Endothelial cell (in vitro differentiated cells): ENCODE results near the gene GMFB. TPM values are rescaled to one million over a fixed set of nuclear protein-coding genes. Genes with fewer than 3 reads are reported as not detected.
A peak's percentile ranks its signal among the peaks of the same experiment; 100 is the strongest.

Source experiments
- DNase-seq: peaks from one replicate; pipeline ENCODE4 v3.0.0; 2021; ENCODE audit warnings: low spot score
- H3K27ac Mint-ChIP-seq: one replicate; pipeline ENCODE4 v1.8.0; 2021; ENCODE audit warnings: mixed read lengths, inconsistent platforms; ENCODE audit not compliant: unreplicated experiment
- H3K27me3 Mint-ChIP-seq: one replicate; pipeline ENCODE4 v1.8.0; 2021; ENCODE audit warnings: mild to moderate bottlenecking, moderate library complexity, mixed read lengths, inconsistent platforms; ENCODE audit not compliant: unreplicated experiment
- H3K36me3 Mint-ChIP-seq: one replicate; pipeline ENCODE4 v1.8.0; 2021; ENCODE audit warnings: mild to moderate bottlenecking, low read depth, mixed read lengths, inconsistent platforms; ENCODE audit not compliant: unreplicated experiment
- H3K4me1 Mint-ChIP-seq: one replicate; pipeline ENCODE4 v1.8.0; 2021; ENCODE audit warnings: mild to moderate bottlenecking, mixed read lengths, inconsistent platforms; ENCODE audit not compliant: unreplicated experiment
- H3K4me3 Mint-ChIP-seq: one replicate; pipeline ENCODE4 v1.8.0; 2021; ENCODE audit warnings: mild to moderate bottlenecking, mixed read lengths, inconsistent platforms; ENCODE audit not compliant: unreplicated experiment
- H3K9me3 Mint-ChIP-seq: one replicate; pipeline ENCODE4 v1.8.0; 2021; ENCODE audit warnings: mixed read lengths, inconsistent platforms; ENCODE audit not compliant: unreplicated experiment
- CTCF ChIP-seq: fragments of 200-600 bp; sonication (generic); IDR thresholded peaks from one replicate; pipeline ENCODE4 v1.5.0; 2021; ENCODE audit warnings: antibody characterized with exemption; ENCODE audit not compliant: unreplicated experiment
- total RNA-seq: library from RNA; stranded (reverse); fragmentation: NEBNext Ultra II Directional; extraction: Animal tissue kit (Norgen Biotek cat#: 25700); gene quantifications from one replicate; pipeline ENCODE4 v1.2.1, GENCODE V29; 2021; ENCODE audit not compliant: unreplicated experiment

GMFB gene
- total RNA-seq, 1 donor from 2014 or later: 86.2 TPM

- no peak for TF ChIP-seq CTCF
- Mint-ChIP-seq H3K4me3 (no peak overlapping the region), H3K4me1 (peaks cover 3% of the 10 kb centered on the region), H3K9me3 (no peaks in the 10 kb centered on the region), H3K27me3 (no peaks in the 10 kb centered on the region), H3K36me3 (peaks cover 10% of the 10 kb centered on the region), H3K27ac (peak overlapping the region; percentile 38)
- no peak for DNase-seq
These were observed 13.4 kb downstream of the GMFB start for GRCh38 chr14:54475187-54475899.

- no peak for TF ChIP-seq CTCF
- no peak overlapping the region for H3K4me3 Mint-ChIP-seq
- peaks cover 3% of the 10 kb centered on the region for H3K4me1 Mint-ChIP-seq
- no peak overlapping the region for H3K27ac Mint-ChIP-seq
- DNase-seq: no peak
- peaks cover 11% of the 10 kb centered on the region for H3K36me3 Mint-ChIP-seq
- no peaks in the 10 kb centered on the region for H3K9me3 Mint-ChIP-seq
- H3K27me3 Mint-ChIP-seq: no peaks in the 10 kb centered on the region
These were observed 14.5 kb downstream of the GMFB start for GRCh38 chr14:54474232-54474793.

GRCh38 chr14:54472315-54472714 lies 16.5 kb downstream of the GMFB start:
- Mint-ChIP-seq H3K27ac (no peak overlapping the region), H3K36me3 (peaks cover 26% of the 10 kb centered on the region), H3K4me1 (peaks cover 3% of the 10 kb centered on the region), H3K9me3 (no peaks in the 10 kb centered on the region), H3K27me3 (no peaks in the 10 kb centered on the region), H3K4me3 (no peak overlapping the region)
- no peak for TF ChIP-seq CTCF
- DNase-seq: no peak

- H3K4me3 Mint-ChIP-seq: no peak overlapping the region
- H3K36me3 Mint-ChIP-seq: peaks cover 28% of the 10 kb centered on the region
- peaks cover 3% of the 10 kb centered on the region for H3K4me1 Mint-ChIP-seq
- H3K27me3 Mint-ChIP-seq: no peaks in the 10 kb centered on the region
- H3K9me3 Mint-ChIP-seq: no peaks in the 10 kb centered on the region
- no peak overlapping the region for H3K27ac Mint-ChIP-seq
- no peak for TF ChIP-seq CTCF
- DNase-seq: no peak
These were observed 17.1 kb downstream of the GMFB start for GRCh38 chr14:54471641-54472040.

- no peak for DNase-seq
- Mint-ChIP-seq H3K4me1 (no peaks in the 10 kb centered on the region), H3K4me3 (no peak overlapping the region), H3K27ac (no peak overlapping the region), H3K27me3 (no peaks in the 10 kb centered on the region), H3K36me3 (peaks cover 28% of the 10 kb centered on the region), H3K9me3 (no peaks in the 10 kb centered on the region)
- no peak for TF ChIP-seq CTCF
These were observed 18.1 kb downstream of the GMFB start for GRCh38 chr14:54470701-54471100.
